NK-92 (cell line): ENCODE measurements around the gene BCLAF1.
"Not testable (repeated sequence)": the region's sequence is repeated elsewhere in the genome, so short reads cannot be mapped to it uniquely, and the experiment has no call there.

ENCODE experiments used
- DNase-seq: peaks from one replicate; lab custom pipeline; 2025; ENCODE audit not compliant: unreplicated experiment; lab: John Stamatoyannopoulos, UW

BCLAF1 gene

GRCh38 chr6:136312975-136313374 lies 23.3 kb upstream of the BCLAF1 start:
- no peak for DNase-seq

DNA sequence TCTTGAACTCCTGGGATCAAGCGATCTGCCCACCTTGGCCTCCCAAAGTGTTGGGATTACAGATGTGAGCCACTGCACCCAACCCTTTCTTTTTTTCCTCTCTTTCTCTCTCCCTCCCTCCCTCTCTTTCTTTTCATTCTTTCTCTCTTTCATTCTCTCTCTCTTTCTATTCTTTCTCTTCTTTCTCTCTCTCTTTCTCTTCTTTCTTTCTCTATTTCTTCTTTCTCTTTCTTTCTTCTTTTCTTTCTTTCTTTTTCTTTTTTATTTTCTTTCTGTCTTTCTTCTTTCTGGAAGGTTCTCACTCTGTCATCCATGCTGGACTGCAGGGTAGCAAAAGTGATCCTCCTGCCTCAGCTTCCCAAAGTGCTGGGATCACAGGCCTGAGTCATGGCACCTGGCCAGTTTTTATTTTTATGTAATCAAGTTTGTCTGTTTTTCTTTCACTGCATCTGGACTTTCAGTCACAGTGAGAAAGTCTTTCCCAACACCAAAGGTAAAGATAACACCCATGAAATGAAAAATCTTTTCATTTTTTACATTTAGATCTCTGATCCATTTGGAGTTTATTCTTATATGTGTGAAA lies 20.2 kb upstream of the BCLAF1 start:
- DNase-seq, result no peak

DNA sequence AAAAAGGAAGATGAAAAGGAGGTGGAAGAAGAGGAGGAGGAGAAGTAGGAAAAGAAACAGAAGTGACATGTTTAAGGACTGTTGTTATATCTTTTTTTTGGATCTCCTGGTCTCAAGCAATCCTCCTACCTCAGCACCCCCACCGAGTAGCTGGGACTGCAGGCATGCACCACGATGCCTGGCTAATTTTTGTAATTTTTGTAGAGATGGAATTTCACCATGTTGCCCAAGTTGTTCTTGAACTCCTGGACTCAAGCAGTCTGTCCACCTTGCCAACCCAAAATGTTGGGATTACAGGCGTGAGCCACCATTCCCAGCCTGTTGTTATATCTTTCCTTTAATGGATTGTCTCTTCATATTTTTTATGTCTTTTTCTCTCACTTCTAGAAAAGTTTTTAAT lies 19.5 kb upstream of the BCLAF1 start:
- DNase-seq, result no peak

DNA sequence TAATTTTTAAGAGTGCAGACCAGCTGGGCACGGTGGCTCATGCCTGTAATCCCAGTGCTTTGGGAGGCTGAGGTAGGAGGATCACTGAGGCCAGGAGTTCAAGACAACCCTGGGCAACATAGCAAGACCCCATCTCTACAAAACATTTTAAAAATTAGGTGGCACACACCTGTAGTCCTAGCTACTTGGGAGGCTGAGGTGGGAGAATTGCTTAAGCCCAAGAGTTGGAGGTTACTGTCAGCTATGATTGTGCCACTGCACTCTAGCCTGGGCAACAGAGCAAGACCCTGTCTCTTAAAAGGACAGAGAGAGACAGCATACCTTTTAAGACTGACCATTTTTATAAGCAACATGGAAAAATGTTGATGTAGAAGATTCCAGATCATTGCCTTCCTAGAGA lies 18.8 kb upstream of the BCLAF1 start:
- not testable (repeated sequence) for DNase-seq

GRCh38 chr6:136307351-136307750 lies 17.7 kb upstream of the BCLAF1 start:
- no peak for DNase-seq

- DNase-seq, result no peak
These were observed 16.8 kb upstream of the BCLAF1 start for GRCh38 chr6:136306466-136306865.

DNA sequence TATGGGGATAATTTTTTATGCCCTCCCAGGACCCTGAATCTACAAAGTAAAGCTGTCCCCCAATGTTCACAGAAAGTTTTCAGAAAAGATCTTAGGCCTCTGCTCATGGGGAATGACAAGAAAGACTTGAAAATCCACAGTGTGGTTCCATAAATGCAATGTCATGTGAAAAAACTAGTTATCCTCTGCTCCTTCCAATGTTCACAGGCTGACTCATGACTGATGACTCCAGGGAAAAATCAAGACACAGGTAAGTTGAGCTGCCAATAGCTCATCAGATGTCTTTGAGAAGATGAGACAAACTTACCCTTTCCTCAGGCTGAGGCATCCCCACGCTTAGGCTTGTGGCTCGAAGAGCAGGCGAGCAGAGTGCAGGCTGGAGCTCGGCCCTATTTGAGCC lies 14.8 kb upstream of the BCLAF1 start:
- DNase-seq, result no peak

DNA sequence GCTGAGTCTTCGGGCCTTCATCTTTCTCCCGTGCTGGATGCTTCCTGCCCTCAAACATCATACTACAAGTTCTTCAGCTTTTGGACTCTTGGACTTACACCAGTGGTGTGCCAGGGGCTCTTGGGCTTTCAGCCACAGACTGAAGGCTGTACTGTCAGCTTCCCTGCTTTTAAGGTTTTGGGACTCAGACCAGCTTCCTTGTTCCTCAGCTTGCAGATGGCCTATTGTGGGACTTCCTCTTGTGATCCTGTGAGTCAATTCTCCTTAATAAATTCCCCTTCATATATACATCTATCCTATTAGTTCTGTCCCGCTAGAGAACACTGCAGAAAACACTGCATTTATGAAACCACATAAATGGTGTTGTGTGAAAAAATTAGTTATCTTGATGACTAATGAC lies 13.9 kb upstream of the BCLAF1 start:
- DNase-seq, result no peak

DNA sequence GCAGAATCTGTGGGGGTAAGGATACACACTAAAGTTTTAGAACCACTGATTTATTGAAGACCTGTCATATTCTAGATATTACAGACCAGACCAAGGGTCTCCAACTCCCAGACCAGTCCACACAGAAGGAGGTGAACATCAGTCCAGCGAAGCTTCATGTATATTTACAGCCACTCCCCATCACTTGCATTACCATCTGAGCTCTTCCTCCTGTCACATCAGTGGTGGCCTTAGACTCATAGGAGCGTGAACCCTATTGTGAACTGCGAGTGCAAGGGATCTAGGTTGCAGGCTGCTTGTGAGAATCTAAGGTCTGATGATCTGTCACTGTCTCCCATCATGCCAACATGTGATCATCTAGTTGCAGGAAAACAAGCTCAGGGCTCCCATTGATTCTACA lies 5.0 kb upstream of the BCLAF1 start:
- no peak for DNase-seq

- DNase-seq, result no peak
These were observed 864 bp upstream of the BCLAF1 start for GRCh38 chr6:136290410-136291010.

- peak; percentile 58 for DNase-seq
These were observed 393 bp downstream of the BCLAF1 start for GRCh38 chr6:136289327-136289578.

GRCh38 chr6:136288566-136289326 lies 900 bp downstream of the BCLAF1 start:
- peak; percentile 59 for DNase-seq

GRCh38 chr6:136284909-136285308 lies 4.7 kb downstream of the BCLAF1 start:
- no peak for DNase-seq

DNA sequence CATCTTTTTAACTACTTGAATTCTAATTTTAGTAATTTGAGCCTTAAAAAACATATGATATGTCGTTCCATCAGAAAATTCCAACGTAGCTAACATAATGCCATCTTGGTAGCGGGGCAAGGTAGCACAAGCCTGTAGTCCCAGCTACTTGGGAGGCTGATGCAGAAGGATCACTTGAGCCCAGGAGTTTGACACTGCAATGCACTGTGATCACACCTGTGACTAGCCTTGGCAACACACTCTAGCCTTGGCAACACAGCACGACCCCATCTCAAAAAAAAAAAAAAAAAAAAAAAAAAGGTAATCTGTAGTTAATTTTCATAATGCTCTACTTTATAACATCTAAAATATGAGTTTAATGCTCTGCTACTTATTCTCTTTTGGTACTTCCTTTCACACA lies 6.7 kb downstream of the BCLAF1 start:
- no peak for DNase-seq

DNA sequence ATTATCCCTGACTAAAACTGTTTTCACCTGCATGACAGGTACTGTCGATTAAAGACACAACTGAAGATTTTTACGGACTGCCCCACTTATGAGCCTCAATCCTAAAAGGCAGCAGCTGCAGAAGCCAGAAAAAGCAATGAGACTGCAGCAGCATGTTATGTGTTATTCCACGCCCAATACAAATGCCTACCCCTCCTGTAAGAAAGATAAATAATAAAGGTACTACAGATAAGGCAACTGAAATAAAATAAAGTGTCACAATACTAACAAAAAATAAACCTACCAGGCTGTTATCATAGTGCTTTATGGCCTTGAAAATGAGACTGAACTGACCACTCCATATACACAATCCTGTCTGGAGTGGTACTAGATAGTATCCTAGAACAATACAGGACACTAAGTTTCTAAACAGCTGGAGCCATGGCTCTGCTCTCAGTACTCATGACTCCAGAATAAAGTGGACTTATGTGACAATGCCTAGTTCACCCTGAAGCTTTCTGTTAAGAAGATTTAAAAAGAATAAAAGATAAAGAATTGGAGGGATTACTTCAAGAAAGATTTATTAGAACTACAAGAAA lies 9.5 kb downstream of the BCLAF1 start:
- DNase-seq, result no peak

- no peak for DNase-seq
These were observed 15.6 kb downstream of the BCLAF1 start for GRCh38 chr6:136274062-136274461.

DNA sequence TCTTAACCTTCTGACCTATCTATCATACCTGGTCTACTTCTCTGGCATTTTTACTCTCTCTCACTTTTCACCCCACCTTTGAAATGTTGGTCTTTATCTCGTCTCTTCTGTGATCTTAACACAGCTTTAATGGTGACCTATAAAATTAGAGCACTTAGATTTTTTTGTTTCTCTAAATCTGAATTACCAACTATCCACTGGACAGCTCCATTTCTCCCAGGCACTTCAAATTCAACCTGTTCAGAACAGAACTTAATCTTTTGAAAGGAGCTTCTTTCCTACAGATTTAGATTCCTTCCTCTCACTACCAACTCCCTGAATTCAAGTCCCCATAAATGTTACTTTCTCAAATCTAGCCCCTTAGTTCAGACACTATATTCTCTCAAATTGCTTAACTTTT lies 24.5 kb downstream of the BCLAF1 start:
- DNase-seq, result no peak

DNA sequence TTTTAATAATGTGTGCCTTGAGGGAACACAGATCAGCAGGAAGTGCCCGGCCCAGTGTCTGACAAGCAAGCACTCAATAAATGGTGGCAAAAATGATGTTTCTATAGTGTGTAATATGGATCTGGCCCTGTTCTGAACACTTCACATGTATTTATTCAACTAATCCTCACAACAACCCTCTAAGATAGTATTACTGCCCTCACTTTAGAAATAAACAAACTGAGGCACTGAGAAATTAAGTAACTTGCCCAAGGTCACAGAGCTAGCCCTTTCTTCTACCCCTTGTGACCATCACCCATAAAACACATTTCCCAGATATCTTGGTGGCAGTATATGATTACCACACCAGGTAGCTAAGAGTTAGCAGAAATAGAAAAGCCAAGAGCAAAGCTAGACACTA lies 26.7 kb downstream of the BCLAF1 start:
- DNase-seq, result no peak

- DNase-seq, result no peak
These were observed 34.7 kb downstream of the BCLAF1 start for GRCh38 chr6:136254851-136255466.

DNA sequence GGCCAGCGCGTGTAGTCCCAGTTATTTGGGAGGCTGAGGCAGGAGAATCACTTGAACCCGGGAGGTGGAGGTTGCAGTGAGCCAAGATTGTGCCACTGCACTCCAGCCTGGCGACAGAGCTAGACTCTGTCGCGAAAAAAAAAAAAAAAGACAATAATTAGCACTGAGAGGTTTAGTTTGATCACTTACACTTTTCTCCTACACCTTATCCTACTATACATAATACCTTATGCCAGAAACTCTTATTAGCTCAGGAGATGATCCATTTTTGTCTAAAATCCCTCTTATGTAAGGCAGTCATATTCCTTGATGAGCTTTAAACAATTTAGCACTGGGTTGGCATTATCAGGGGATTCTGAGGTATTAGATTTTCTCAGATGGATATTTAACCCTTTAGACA lies 35.9 kb downstream of the BCLAF1 start:
- DNase-seq, result no peak

DNA sequence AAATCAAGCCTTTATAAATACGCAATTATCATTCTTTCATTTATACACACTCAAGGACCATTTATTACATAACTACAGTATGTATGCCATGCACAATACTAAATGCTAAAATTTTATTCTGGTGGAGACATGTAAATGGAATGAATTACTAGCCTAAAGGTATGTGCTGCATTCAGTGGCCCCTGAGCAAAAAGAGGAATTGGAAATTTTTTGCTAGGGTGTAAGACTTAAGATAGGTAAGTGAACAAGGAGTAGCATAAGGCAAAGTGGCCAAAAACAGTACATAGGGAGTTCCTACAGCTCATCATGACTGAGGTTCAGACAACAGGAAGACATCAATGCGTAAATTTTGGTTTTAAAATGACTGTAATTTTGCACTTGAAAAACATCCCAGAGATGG lies 37.2 kb downstream of the BCLAF1 start:
- no peak for DNase-seq

GRCh38 chr6:136251394-136251793 lies 38.3 kb downstream of the BCLAF1 start:
- no peak for DNase-seq
